ENCODE measurements around the gene CASP2. TPM values are rescaled to one million over a fixed set of nuclear protein-coding genes. Genes with fewer than 3 reads are reported as not detected.
"Not testable (repeated sequence)": the region's sequence is repeated elsewhere in the genome, so short reads cannot be mapped to it uniquely, and the experiment has no call there.

CASP2 gene
- total RNA-seq, 2 experiments from 2014 or later: 91.1 to 106 TPM

GRCh38 chr7:143263266-143264195 is 24.6 kb upstream of the CASP2 start, which contains the start of gene GSTK1:
GSTK1 (plus strand) TSS chr7:143263441; CDS start chr7:143263514, 73 bp downstream.
- DNase-seq (peak; percentile 91), ATAC-seq (peak; percentile 94)
- Mint-ChIP-seq H3K27me3 (no peaks in the 10 kb centered on the region), H3K36me3 (ENCODE audit: low read depth) (peaks cover 40% of the 10 kb centered on the region), H3K4me3 (peak within 1 kb of the TSS; percentile 98), H3K27ac (peak within 1 kb of the TSS; percentile 98), H3K9me3 (ENCODE audit: low read depth) (no peaks in the 10 kb centered on the region), H3K4me1 (peaks cover 62% of the 10 kb centered on the region)
- intact Hi-C loops (cut with DNase I, micrococcal nuclease): loop anchor here (1.0 to 2.0 kb wide), 4 partner anchors 18 to 25 kb away; partner anchors contain the start of gene CASP2 (in 2 of the 2)
- ChIA-PET POLR2A (interaction anchor here (0.6 to 1.7 kb wide), 6 partner anchors 16 to 455 kb away, joined by 3 to 10 read pairs (median 6); partner anchors contain the start of gene CASP2), CTCF (interaction anchor here (0.8 to 2.9 kb wide), 15 partner anchors 9 to 48 kb away, joined by 3 to 16 read pairs (median 5); no protein-coding TSS in a partner anchor)

GRCh38 chr7:143264196-143264568 is 24.0 kb upstream of the CASP2 start:
- CTCF ChIA-PET: interaction anchor here (1.3 to 2.9 kb wide), 6 partner anchors 16 to 49 kb away, joined by 3 to 16 read pairs (median 5); no protein-coding TSS in a partner anchor
- peaks cover 56% of the 10 kb centered on the region for H3K4me1 Mint-ChIP-seq
- H3K4me3 Mint-ChIP-seq: peak overlapping the region; percentile 98
- H3K9me3 Mint-ChIP-seq (ENCODE audit: low read depth); intact Hi-C loops (cut with DNase I, micrococcal nuclease); H3K27me3 Mint-ChIP-seq; DNase-seq; ATAC-seq: not testable (repeated sequence)
- H3K36me3 Mint-ChIP-seq (ENCODE audit: low read depth): peaks cover 47% of the 10 kb centered on the region
- H3K27ac Mint-ChIP-seq: peak overlapping the region; percentile 98
- POLR2A ChIA-PET: interaction anchor here (1.6 to 1.7 kb wide), 3 partner anchors 23 to 25 kb away, joined by 4 to 10 read pairs (median 5); partner anchors contain the start of gene CASP2

GRCh38 chr7:143265017-143265693 is 23.0 kb upstream of the CASP2 start:
- Mint-ChIP-seq H3K4me1 (peaks cover 48% of the 10 kb centered on the region), H3K9me3 (ENCODE audit: low read depth) (no peaks in the 10 kb centered on the region), H3K27me3 (no peaks in the 10 kb centered on the region), H3K4me3 (peak overlapping the region; percentile 98), H3K27ac (peak overlapping the region; percentile 98), H3K36me3 (ENCODE audit: low read depth) (peaks cover 55% of the 10 kb centered on the region)
- ChIA-PET POLR2A (interaction anchor here (0.6 to 0.7 kb wide), 2 partner anchors 23 to 25 kb away, joined by 3 read pairs; partner anchors contain the start of gene CASP2), CTCF (interaction anchor here (1.3 to 2.9 kb wide), 4 partner anchors 15 to 42 kb away, joined by 3 to 16 read pairs (median 5); no protein-coding TSS in a partner anchor)
- no peak for ATAC-seq
- peak; percentile 30 for DNase-seq
- intact Hi-C loops (cut with DNase I, micrococcal nuclease): no loop called here

- no peak for ATAC-seq
Observed at GRCh38 chr7:143269251-143269650, 18.9 kb upstream of the CASP2 start.

GRCh38 chr7:143271240-143271639 is 16.9 kb upstream of the CASP2 start:
- intact Hi-C loops (cut with DNase I, micrococcal nuclease): no loop called here
- Mint-ChIP-seq H3K27ac (peak overlapping the region; percentile 55), H3K36me3 (ENCODE audit: low read depth) (peaks cover 35% of the 10 kb centered on the region), H3K9me3 (ENCODE audit: low read depth) (no peaks in the 10 kb centered on the region), H3K4me3 (no peak overlapping the region), H3K27me3 (no peaks in the 10 kb centered on the region), H3K4me1 (peaks cover 28% of the 10 kb centered on the region)
- ATAC-seq (peak; percentile 57), DNase-seq (no peak)
- ChIA-PET CTCF (interaction anchor here (1.7 to 2.0 kb wide), 2 partner anchors 12 to 34 kb away, joined by 5 to 7 read pairs; no protein-coding TSS in a partner anchor), POLR2A (interaction anchor here (0.7 kb wide), 2 partner anchors 9 kb away, joined by 3 read pairs; no protein-coding TSS in a partner anchor)

More at GRCh38 chr7:143269251-143269650, 18.9 kb upstream of the CASP2 start:
- H3K9me3 Mint-ChIP-seq (ENCODE audit: low read depth): no peaks in the 10 kb centered on the region
- intact Hi-C loops (cut with DNase I, micrococcal nuclease): no loop called here
- H3K27me3 Mint-ChIP-seq: no peaks in the 10 kb centered on the region
- peak overlapping the region; percentile 15 for H3K27ac Mint-ChIP-seq
- no peak overlapping the region for H3K4me3 Mint-ChIP-seq
- no peak for DNase-seq
- ChIA-PET POLR2A (no interaction called here), CTCF (interaction anchor here (0.9 to 1.7 kb wide), 3 partner anchors 11 to 31 kb away, joined by 3 to 6 read pairs (median 6); no protein-coding TSS in a partner anchor)
- peaks cover 52% of the 10 kb centered on the region for H3K36me3 Mint-ChIP-seq (ENCODE audit: low read depth)
- peaks cover 45% of the 10 kb centered on the region for H3K4me1 Mint-ChIP-seq

- ChIA-PET POLR2A (no interaction called here), CTCF (interaction anchor here (1.3 to 2.0 kb wide), 6 partner anchors 10 to 58 kb away, joined by 3 to 7 read pairs (median 4); partner anchors contain the start of gene GSTK1)
- intact Hi-C loops (cut with DNase I, micrococcal nuclease): no loop called here
- Mint-ChIP-seq H3K27me3 (no peaks in the 10 kb centered on the region), H3K9me3 (ENCODE audit: low read depth) (no peaks in the 10 kb centered on the region), H3K4me1 (peaks cover 19% of the 10 kb centered on the region), H3K36me3 (ENCODE audit: low read depth) (peaks cover 26% of the 10 kb centered on the region), H3K4me3 (no peak overlapping the region), H3K27ac (no peak overlapping the region)
- DNase-seq: no peak
- ATAC-seq: no peak
Observed at GRCh38 chr7:143272871-143273270, 15.3 kb upstream of the CASP2 start.

GRCh38 chr7:143279186-143280098 is 8.7 kb upstream of the CASP2 start:
- ChIA-PET CTCF (interaction anchor here (0.6 to 3.7 kb wide), 18 partner anchors 9 to 137 kb away, joined by 3 to 30 read pairs (median 4); partner anchors contain the start of genes CASP2, GSTK1 and TAS2R40), POLR2A (interaction anchor here (0.6 to 1.5 kb wide), 7 partner anchors 8 to 100 kb away, joined by 3 to 9 read pairs (median 3); partner anchors contain the start of genes CASP2 and GSTK1)
- Mint-ChIP-seq H3K36me3 (ENCODE audit: low read depth) (no peaks in the 10 kb centered on the region), H3K27ac (peak overlapping the region; percentile 90), H3K4me1 (peaks cover 38% of the 10 kb centered on the region), H3K27me3 (no peaks in the 10 kb centered on the region), H3K9me3 (ENCODE audit: low read depth) (no peaks in the 10 kb centered on the region), H3K4me3 (peak overlapping the region; percentile 49)
- ATAC-seq (peak; percentile 79), DNase-seq (no peak)
- intact Hi-C loops (cut with DNase I, micrococcal nuclease): loop anchor here in 1 of 2 experiments (2.0 kb wide), 1 partner anchor 35 kb away; no protein-coding TSS in a partner anchor

GRCh38 chr7:143280160-143280559 is 8.0 kb upstream of the CASP2 start:
- ATAC-seq (peak; percentile 55), DNase-seq (no peak)
- H3K4me3 Mint-ChIP-seq: peak overlapping the region; percentile 49
- H3K9me3 Mint-ChIP-seq (ENCODE audit: low read depth): no peaks in the 10 kb centered on the region
- peak overlapping the region; percentile 90 for H3K27ac Mint-ChIP-seq
- no peaks in the 10 kb centered on the region for H3K27me3 Mint-ChIP-seq
- ChIA-PET CTCF (interaction anchor here (0.6 to 3.7 kb wide), 18 partner anchors 8 to 136 kb away, joined by 3 to 30 read pairs (median 4); partner anchors contain the start of genes CASP2, GSTK1 and TAS2R40), POLR2A (interaction anchor here (0.6 to 1.5 kb wide), 5 partner anchors 8 to 99 kb away, joined by 3 to 9 read pairs (median 4); partner anchors contain the start of genes CASP2 and GSTK1)
- H3K4me1 Mint-ChIP-seq: peaks cover 38% of the 10 kb centered on the region
- H3K36me3 Mint-ChIP-seq (ENCODE audit: low read depth): no peaks in the 10 kb centered on the region
- intact Hi-C loops (cut with DNase I, micrococcal nuclease): no loop called here

GRCh38 chr7:143280566-143280965 is 7.6 kb upstream of the CASP2 start:
- Mint-ChIP-seq H3K36me3 (ENCODE audit: low read depth) (no peaks in the 10 kb centered on the region), H3K4me3 (peak overlapping the region; percentile 49), H3K4me1 (peaks cover 38% of the 10 kb centered on the region), H3K27me3 (no peaks in the 10 kb centered on the region), H3K9me3 (ENCODE audit: low read depth) (no peaks in the 10 kb centered on the region), H3K27ac (peak overlapping the region; percentile 90)
- ATAC-seq (no peak), DNase-seq (no peak)
- ChIA-PET CTCF (interaction anchor here (0.9 to 3.7 kb wide), 10 partner anchors 9 to 40 kb away, joined by 3 to 30 read pairs (median 6); partner anchors contain the start of gene GSTK1), POLR2A (interaction anchor here (0.6 to 1.5 kb wide), 3 partner anchors 7 to 17 kb away, joined by 3 to 9 read pairs (median 3); partner anchors contain the start of genes CASP2 and GSTK1)
- intact Hi-C loops (cut with DNase I, micrococcal nuclease): no loop called here
